Stomach (tissue), 4 donors: ENCODE results near the gene CRIP2.

ENCODE experiments used
- EP300 ChIP-seq: sonication (generic); formaldehyde crosslinking; IDR thresholded peaks from one replicate; pipeline ENCODE4 v1.6.1; 2017; ENCODE audit warnings: antibody characterized with exemption
- POLR2A ChIP-seq, 4 donors: fragments of 450-650 bp; IDR thresholded peaks; one replicate each; pipeline ENCODE4 v1.6.1; 2016; ENCODE audit warnings: antibody characterized with exemption in 4 of 4, control low read depth in 2 of 4, mild to moderate bottlenecking in 1 of 4, moderate library complexity in 1 of 4
- POLR2AphosphoS5 ChIP-seq, 3 donors: sonication (generic); formaldehyde crosslinking; IDR thresholded peaks; one replicate each; pipeline ENCODE4 v1.6.1; 2016; ENCODE audit warnings: antibody characterized with exemption in 3 of 3
- TF ChIP-seq, protein P1 (sequence below), 7 experiments: fragments of 450-650 bp in 4 of 7; fragments of 200-600 bp in 3 of 7; sonication (generic) in 3 of 7; IDR thresholded peaks; one replicate each; pipeline ENCODE4 v1.5.1; 2016 to 2019; ENCODE audit warnings: antibody characterized with exemption in 7 of 7, control low read depth in 2 of 7, mild to moderate bottlenecking in 1 of 7

DNA sequence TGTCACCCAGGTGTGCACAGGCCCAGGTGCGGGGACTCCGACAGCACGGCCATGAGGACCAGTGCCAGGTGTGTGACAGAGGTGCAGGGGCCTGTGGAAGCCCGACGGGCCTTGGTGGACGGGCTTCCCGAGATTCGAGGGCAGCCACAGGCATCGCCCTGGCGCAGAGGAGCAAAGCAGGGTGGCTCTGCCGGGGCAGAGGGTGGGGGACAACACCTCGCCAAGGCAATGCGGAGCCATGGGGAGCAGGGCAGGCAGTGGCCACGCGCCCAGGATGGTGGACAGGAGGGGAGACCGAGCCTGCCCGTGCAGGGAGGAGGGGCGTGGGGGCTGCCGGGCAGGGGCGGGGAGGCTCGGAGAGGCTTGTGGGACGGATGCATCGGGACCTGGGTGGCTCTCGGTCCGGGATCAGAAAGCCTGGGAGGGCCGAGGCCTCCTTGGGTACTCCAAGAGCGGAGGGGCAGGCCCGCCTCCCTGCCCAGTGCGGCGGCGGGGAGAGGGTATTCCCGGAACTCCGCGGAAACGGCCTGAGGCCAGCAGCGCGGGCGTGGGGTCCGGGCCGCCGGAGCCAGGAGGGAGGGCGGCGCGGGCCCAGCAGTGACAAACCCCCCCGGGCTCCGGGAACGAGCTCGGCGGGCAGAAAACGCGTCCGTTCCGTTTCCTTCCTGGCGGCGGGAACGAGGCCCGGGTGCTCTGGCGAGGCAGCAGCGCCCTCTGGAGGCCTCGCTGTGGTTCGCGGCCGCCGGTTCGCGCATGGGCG is 53.4 kb downstream of the CRIP2 start:
- TF ChIP-seq, protein P1, sequence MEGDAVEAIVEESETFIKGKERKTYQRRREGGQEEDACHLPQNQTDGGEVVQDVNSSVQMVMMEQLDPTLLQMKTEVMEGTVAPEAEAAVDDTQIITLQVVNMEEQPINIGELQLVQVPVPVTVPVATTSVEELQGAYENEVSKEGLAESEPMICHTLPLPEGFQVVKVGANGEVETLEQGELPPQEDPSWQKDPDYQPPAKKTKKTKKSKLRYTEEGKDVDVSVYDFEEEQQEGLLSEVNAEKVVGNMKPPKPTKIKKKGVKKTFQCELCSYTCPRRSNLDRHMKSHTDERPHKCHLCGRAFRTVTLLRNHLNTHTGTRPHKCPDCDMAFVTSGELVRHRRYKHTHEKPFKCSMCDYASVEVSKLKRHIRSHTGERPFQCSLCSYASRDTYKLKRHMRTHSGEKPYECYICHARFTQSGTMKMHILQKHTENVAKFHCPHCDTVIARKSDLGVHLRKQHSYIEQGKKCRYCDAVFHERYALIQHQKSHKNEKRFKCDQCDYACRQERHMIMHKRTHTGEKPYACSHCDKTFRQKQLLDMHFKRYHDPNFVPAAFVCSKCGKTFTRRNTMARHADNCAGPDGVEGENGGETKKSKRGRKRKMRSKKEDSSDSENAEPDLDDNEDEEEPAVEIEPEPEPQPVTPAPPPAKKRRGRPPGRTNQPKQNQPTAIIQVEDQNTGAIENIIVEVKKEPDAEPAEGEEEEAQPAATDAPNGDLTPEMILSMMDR (IDR thresholded peaks at IDR 0.05): peak in 5 of 7 experiments; percentile 60 to 91 (median 81)
- TF ChIP-seq POLR2A (IDR thresholded peaks at IDR 0.05) (no peak), EP300 (no peak), POLR2AphosphoS5 (IDR thresholded peaks at IDR 0.05) (peak in 2 of 3 donors; percentile 52 to 80)
